Hematopoietic multipotent progenitor cell treated with erythropoietin and hydrocortisone succinate and interleukin-3 and kit ligand, for 8 days (in vitro differentiated cells): Measurements from ENCODE around the gene MPO.

ENCODE experiments used
- DNase-seq: peaks from one replicate; pipeline ENCODE4 v3.0.0-alpha.2; 2015

Gene MPO

GRCh38 chr17:58278661-58279015, 2.1 kb downstream of the MPO start:
- DNase-seq = no peak

DNA sequence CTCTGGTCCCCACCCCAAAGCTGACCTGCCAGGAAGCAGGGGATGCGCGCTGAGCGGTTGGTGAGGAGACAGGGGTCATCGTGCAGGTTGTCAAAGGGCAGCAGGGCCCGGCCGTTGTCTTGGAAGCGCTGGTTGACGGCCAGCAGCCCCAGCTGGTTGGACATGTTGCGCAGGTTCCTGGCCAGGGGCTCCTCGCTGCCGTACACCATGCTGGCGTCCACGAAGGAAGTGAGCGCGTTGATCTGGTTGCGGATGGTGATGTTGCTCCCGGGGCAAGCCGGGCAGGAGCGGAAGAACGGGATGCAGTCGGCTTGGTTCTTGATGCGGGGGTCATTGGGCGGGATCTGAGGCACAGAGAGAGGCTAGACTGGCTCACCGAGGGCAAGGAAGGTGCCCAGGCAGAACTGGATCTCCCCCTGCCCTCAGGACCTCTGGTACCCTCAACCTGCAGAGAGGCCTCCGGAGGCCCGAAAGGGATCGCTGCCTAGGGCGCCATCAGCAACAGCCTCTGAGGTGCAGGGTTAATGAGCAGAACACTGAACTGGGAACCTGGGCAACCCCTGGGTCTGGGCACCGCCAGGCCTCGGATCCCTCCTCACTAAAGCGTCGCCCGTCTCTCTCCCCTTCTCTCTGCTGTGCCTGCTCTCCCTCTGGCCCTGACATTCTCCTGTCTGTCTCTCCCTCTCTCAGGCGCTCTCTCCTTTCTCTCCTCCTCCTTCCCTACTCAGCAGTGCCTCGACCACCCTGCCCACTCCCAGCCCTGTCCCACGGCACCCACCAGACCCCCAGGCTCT, 2.7 kb downstream of the MPO start:
- no peak for DNase-seq

DNA sequence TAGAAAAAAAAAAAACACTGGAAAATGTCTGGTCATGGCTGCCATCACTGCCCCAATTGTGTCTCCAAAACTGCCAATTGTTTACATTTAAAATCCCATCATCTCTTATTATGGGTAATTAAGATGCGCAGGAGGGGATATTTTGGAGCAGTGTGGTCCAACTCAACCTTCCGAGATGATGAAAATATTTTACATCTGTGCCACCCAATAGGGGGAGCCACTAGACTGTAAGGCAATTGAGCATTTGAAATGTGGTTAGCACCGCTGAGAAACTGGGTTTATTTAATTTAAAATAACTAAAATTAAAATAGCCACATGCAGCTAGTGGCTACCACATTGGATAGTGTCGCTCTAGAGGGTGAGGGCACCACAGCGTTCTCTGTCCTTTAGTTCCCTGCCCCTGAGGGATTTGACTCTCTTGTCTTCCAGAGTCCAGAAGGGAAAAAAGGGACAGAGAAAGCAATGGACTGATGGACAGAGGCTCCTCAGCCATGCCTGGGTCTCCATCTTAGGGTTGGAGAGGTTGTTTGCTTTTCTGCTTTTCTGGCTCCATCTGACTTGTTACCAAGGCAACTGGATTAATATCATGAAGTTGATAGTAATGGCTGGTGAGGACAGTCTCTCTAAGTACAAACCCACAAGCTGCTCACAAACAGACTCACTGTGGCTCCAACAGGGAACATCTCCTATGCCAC, 3.5 kb downstream of the MPO start:
- DNase-seq = peak; percentile 46

- DNase-seq = no peak
These were observed 4.3 kb downstream of the MPO start for GRCh38 chr17:58276423-58276822.

- DNase-seq = no peak
These were observed 5.3 kb downstream of the MPO start for GRCh38 chr17:58275417-58275816.

DNA sequence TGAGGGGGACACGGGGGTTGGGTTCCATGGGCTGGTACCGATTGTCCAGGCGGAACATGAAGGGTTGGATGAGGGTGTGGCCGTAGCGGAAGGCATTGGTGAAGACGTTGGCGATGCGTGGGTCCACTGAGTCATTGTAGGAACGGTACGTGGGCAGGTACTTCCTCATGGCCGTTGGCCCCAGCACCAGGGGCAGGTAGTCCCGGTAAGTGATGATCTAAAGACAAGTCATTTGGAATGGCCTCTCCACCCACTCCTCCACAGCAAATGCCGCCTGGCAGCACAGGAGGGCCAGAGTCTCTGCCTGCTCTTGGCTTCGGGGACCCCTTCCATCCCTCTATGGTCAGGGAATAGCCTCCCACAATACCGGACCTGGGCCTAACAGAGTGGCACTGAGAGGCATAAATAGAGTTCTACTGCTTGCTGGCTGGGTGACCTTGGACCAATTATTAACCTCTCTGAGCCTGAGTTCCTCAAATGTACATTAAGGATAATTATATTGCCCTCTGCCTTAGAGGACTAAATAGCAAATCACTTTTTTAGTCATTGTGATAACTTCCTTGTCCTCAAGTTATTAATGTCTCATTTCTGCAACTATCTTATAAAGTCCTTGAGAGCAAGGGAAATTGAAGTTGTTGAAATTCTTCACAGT, 7.2 kb downstream of the MPO start:
- DNase-seq = no peak

- DNase-seq = no peak
These were observed 8.1 kb downstream of the MPO start for GRCh38 chr17:58272367-58273280.

GRCh38 chr17:58271216-58271931, 9.4 kb downstream of the MPO start:
- no peak for DNase-seq

DNA sequence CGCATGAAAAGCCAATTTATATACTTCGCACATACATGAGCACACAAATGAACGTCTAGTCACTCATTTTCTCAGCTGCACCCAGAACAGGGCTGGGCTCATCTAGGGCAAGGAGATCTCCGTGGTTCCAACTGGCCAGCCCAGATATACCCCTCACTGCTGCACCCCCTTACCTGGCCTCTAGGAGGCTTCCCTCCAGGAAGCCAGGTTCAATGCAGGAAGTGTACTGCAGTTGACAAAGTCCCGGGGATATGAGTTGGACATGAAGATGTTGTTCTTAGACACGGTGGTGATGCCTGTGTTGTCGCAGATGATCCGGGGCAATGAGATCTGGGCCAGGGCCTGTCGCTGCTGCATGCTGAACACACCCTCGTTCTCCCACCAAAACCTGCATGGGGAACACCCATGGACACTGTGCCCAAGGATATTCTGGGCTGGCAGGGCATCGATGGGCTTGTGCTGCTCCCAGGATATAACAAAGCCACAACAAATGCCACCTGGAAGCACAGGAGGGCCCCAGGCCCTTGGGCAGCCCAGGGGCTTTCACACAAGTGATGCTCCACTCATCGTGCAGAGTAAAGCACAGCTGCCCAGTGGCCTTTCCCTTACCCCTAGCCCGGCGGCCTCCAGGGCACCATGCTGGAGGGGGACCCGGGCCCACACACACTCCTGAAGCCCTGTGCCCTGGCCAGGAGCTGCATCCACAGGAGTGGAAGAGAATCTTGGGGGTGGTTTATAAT, 10.1 kb downstream of the MPO start:
- no peak for DNase-seq

GRCh38 chr17:58269557-58270291, 11.0 kb downstream of the MPO start:
- DNase-seq = no peak

DNA sequence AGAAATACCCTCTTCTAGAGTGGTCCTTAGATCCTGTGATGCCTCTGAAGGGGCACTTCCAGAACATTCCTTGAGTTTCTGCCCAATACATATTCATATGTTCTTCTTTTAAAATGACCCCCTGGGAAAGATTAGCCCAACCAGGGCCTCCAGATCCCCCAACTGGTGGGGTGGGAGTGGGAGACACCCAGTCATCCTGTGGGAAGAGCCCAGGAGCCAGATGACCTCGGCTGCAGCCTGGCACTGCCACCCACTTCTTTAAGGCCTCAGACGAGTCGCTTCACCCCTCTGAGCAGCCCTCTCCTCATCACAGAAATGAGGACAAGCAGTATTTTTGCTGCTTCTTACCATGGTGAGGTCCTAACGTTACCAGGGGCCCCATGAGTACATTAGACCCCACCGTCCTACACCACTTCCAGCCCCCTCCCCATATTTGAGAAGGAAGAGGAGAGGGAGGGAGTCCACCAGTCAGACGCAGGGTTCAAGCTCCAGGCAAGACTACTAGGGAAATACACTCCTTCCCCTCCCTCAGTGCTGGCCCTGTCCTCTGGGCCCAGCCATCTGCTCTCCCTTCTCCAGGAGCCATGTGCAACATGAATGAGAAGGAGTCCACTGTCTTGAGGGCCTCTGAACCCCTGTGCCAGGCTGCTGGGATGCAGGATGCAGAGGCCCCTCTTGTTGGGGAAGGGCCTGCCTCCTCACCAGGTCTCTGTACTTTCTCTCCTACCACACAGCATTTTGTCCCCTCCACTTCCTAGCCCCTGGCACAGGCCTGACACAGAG, 11.8 kb downstream of the MPO start:
- no peak for DNase-seq

DNA sequence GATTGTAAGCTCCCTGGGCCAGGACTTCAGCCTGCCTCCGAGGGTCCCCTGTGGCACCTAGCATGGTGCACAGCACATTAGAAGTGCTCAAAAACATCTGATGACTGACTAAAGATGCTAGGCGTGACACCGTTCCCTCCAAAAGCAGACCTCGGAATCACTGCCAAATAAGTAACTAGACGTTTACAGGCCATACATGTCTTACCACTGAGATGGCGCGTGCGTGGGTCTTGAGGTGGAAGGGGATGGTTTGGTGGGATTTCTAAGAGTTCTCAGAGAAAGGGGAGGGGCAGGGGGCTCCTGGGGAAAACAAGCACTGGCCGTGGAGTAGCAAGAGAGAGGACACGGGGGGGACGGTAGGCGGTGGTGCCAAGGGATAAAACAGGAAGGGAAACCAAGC, 12.4 kb downstream of the MPO start:
- DNase-seq = no peak

- no peak for DNase-seq
These were observed 13.1 kb downstream of the MPO start for GRCh38 chr17:58267347-58268324.

- DNase-seq = no peak
These were observed 14.5 kb downstream of the MPO start for GRCh38 chr17:58265902-58266875.

- no peak for DNase-seq
These were observed 15.5 kb downstream of the MPO start for GRCh38 chr17:58265271-58265670.

DNA sequence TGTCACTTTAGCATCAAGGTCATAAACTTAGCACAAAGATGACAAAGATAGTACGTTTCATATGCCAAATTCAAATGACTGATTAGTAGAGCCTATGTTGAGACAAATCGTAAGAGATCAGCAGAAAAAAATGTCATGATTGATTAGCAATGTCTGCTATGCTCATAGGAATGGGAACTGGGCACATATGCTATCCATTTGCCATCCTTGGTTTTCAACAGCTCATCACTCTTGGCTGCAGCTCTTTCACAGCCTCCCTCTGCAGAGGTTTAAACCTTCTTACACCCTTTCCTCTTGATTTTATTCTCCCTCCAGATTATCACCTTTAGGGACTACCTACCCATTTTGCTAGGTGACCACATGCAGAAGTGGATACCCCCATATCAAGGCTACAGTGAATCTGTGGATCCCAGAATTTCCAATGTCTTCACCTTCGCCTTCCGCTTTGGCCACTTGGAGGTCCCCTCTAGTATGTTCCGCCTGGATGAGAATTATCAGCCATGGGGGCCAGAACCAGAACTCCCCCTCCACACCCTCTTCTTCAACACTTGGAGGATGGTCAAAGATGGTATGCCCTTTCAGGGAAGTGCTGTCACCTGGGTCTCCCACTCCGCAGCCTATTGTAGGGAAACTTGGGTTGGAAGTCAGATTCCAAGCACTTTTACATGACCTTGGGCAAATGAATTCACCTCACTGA, 16.2 kb downstream of the MPO start:
- no peak for DNase-seq

DNA sequence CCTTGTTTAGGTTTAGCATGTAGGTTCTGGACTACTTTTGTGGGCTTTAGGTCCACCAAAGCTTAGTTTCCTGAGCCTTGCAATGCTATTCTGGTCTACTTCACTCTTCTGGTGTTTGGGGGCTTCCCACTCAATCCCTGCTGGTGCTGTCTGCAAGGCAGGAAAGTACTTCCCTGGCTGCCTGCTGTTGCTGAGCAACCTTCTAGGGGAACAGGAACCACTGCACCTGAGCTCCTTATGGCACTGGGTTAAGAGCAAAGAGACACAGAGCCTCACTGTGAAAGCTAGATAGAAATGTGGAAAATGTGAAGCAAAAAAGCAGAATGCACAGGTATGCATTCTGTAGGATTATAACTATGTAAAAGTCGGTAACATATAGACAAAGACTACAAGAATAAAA, 17.0 kb downstream of the MPO start:
- DNase-seq = no peak
